GM21786 (cell line): ENCODE results near the gene CNIH3.

Source experiments
- ATAC-seq: cut with Tn5 transposase; IDR thresholded peaks from one replicate; pipeline ENCODE4 v1.9.1; 2021; ENCODE audit not compliant: unreplicated experiment

Gene CNIH3

DNA sequence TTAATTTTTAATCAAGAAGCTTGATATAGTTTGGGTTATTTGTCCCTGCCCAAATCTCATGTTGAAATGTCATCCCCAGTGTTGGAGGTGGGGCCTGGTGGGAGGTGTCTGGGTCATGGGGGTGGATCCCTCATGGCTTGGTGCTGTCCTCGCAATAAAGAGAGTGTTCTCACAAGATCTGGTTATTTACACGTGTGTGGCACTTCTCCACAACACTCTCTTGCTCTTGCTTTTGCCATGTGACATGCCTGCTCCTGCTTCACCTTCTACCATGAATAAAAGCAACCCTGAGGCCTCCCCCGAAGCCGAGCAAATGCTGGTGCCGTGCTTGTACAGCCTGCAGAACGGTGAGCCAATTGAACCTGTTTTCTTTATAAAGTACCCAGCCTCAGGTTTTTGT, 2.6 kb upstream of the CNIH3 start:
- no peak for ATAC-seq

DNA sequence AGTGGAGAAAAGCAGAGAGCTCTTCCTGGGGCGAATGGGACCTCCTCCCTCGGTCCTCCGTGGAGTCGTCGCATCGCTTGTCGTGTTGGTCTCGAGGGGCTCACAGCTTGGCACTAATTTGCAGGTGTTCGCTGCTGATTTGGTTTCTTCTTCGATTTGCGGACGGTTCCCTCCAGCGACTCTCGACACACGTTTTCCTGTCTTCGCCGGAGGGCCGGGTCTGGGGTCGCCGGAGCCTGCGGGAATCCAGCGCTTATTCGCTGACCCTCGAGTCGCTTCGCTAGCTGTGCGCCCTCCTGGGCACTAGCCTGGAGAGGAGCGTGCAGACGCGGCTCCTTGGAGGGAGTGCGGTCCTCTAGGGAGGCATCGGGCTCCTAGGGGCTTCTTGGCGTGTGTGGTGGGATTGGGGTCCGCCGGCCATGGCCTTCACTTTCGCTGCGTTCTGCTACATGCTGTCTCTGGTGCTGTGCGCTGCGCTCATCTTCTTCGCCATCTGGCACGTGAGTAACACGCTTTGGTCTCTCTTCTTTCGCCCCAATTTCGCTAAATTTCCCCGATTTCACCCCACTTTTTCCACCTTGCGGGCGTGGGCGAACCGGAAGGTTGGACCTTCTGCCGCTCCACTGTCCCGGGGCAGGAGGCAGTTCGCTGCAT, 766 bp downstream of the CNIH3 start:
- ATAC-seq, result no peak

DNA sequence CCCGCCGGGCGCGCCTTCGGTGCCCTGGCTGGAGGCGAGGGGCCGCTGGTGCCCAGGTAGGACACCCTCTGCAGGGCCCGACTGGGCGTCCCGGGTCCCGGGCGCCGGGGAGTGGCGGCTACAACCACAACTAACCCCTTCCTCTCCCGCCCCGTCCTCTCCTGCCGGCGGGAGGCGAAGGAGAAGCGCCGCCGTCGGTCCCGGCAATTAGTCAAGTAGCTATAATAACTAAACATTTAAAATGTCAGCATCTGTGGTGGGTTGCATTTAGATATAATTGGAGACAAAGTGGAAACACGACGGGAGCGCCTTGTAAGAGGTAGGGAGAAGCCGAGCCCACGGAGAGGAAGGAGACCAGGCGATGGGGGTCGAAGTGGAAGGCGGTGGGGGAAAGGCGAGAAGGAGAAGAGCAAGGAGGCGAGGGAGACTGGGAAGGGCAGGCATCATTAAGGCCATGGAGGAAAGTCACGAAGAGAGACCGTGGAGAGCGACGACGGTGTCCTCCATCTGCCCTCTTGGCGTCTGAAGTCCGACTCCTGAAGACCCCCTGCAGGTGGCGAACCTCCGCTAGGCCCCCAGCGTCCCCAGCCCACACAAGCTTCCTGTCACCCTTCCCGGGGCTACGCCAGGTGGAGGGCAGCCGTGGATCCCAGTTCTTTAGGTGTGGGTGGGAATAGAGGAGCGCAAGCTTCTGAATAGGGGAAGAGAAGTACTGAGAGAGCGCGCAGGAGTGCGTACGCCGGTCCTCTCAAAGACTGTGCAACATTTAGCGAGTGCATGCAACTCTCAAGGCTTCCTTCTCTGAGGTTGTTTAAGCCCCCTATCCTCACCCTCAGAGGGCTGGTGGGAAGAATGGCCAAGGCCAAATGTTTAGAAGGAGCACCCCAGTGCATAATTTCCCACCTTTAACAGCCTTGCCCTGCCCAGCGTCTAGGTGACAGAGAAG, 1.6 kb downstream of the CNIH3 start:
- no peak for ATAC-seq

DNA sequence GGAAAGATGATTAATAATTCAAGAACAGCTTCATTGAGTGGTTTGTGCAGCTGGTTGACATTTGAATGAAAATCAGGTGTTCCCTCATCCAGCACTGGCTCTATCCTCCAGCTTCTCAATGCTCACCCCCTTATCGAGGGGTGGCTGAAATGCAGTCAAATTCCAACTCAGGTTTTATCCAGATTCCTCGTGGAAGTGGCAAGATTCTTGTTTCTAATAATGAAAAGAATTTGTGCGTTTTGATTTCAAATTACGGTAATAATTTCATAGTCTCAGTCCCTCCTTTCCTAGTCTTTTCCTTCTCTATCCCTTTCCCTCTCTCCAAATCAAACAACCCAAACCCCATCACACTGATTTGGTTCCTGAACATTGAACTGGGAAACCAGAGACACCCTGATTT, 3.1 kb downstream of the CNIH3 start:
- no peak for ATAC-seq

DNA sequence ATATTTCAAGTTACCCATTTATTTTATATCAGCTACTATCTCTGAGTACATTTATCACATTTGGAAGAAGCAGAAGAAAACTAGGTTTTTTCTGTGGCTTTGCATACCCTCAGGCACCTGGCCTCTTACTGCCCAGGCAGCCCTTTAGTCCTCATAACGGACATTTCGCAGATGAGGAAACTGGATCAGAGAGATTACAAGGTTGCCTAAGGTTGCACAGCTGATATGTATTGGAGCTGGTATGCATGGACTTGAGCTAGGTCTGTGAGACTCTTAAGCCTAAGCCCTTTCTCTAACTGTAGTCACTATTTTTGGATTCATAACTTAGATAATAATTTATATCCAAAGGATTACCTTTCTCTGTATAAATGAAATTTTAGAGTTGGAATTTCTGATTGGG, 4.0 kb downstream of the CNIH3 start:
- no peak for ATAC-seq

DNA sequence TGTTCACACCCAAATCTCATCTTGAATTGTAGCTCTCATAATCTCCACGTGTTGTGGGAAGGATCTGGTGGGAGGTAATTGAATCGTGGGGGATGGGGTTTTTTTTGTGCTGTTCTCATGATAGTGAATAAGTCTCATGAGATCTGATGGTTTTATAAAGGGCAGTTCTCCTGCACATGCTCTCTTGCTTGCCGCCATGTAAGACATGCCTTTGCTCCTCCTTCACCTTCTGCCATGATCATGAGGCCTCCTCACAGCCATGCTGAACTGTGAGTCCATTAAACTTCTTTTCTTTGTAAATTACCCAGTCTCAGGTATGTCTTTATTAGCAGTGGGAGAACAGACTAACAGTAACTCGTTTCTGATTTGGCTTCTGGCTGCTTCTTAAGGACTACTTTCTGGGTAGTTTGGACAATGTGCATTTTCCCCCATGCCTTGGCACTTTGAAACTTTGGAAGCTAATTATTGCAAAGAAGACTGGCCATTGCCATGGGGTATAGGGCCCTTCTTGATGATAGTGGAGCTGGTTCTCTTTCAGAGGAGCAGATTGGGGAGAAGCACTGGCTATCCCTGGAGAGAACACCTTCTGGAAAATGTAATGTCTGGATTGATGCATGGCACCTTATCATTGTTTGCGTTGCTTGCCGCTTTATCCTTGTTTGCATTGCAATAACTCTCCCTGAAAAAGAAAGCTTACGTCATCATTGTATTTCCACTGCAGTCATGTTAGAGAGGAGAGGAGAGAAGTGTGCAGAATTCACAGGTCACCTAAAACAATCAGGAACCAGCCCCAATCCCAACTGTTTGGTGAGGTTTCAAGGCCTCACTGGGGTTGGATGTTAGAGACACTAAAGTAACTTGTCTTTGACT, 5.9 kb downstream of the CNIH3 start:
- ATAC-seq, result no peak

DNA sequence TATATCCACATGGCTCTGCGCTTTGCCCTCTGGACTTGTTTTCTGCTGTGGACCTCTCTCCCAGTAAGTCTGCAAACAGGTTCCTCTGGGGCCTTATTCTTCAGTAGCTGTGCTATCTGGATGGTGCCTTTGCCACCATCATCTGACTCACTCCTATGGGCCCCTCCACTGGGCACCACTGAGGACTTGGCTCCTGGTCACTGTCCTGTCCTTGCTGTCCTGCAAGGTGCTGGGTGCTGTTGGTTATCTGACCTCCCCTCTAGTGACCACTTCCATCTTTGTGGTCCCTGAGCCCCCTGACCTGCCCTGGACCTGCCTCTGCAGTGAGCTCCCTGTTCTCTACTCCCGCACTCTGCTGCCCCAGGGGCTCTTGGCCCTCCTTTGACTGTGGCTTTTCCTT, 6.7 kb downstream of the CNIH3 start:
- no peak for ATAC-seq

DNA sequence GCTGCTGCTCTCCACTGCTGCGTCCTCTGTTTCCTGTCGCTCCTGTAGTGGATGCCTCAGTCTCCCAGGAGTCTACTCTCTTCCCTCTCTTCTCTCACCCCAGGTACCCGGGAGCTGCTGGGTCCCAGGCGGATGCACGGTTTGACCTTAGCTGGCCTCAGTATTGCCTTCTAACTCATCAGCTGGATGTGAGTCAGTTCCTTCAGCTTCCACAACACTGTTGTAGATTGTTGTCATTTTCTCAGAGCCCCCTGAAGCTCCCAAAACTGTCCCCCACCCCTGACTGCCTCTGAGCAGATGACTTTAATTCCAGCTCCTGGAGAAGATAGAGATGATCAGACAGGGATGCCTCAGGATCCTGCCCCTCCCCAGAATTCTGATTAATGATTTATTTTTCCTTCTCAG, 7.2 kb downstream of the CNIH3 start:
- no peak for ATAC-seq

DNA sequence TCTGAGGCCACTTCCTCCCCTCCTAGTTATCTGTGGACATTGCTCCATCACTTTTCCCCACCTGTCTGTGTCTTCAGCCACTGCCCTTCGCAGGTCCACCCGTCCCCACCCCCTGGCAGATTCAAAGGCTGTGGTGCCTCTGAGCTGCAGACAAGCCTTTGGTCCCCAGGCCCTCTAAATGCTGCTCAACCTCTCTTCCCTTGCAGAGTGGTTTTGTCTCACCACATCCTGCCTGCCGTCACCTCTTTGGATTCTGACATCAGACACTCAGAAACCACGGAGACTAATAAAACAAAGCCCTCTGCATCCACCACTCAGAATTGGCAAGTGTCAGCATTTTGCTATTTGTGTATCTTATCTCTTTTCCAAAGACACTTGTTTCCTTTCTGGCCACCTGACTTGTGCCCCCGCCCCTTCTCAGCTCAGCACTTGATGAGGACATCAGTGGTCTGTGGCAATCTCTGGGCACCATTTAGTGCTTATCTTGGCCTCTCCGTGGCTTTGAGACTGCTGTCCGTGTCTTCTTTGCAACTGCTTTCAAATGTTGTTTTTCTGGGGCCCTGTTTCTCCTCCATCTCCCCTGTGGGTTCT, 7.7 kb downstream of the CNIH3 start:
- peak; percentile 93 for ATAC-seq

DNA sequence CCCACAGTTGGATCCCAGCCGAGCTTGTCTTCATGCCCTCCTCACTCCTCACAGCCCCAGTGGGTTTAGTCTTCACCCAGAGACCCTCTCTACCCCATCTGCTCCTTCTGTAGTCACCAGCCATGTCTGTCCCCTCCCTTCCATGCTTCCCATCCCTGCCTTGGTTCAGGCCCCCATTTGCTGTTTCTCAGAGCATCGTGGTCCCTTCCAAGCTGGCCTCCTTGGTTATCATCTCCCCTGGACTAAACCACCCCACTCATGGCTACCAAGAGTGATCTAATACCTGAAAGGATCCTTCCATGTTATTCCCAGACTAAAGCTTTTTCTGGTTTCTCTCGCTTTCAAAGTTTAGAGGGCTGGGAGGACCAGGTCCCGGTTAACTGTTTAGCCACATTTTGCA, 8.3 kb downstream of the CNIH3 start:
- ATAC-seq, result no peak

DNA sequence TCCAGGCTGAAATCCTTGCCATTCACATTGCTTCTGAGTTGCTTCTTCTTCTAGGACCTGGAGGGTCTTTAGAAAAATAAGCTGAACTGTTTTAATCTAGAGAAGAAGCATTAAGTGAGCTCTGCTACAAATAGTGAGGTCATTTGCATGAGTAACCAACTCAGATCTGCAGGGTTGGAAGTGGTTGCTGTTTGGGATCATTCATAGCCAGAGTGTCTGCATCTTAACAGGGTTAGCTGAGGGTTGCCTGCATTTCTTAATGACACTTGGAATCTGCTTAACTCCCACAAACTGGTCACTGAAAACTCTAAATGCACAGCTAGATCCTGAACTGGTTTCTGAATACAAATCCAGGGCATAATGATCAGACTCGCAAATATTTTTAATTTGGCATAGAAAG, 9.9 kb downstream of the CNIH3 start:
- no peak for ATAC-seq

DNA sequence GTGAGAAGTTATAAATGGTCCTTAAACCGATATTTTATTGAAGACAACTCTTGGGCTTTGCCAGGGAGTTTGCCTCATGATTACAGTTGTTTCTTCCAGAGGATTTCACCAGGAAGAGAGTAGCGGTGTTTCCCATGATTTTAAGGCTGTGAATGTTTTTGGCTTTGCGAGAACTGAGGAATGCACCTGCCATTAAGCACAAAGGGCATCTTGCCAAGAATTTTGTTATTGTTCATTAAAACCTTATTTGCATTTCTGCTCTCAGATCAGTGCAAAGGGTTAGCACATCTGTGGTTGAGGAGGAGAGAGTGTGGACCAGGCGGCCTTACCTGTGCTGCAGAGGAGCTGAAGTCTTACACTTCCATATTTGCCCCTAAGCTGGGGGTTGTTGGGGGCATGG, 13.8 kb downstream of the CNIH3 start:
- no peak for ATAC-seq

DNA sequence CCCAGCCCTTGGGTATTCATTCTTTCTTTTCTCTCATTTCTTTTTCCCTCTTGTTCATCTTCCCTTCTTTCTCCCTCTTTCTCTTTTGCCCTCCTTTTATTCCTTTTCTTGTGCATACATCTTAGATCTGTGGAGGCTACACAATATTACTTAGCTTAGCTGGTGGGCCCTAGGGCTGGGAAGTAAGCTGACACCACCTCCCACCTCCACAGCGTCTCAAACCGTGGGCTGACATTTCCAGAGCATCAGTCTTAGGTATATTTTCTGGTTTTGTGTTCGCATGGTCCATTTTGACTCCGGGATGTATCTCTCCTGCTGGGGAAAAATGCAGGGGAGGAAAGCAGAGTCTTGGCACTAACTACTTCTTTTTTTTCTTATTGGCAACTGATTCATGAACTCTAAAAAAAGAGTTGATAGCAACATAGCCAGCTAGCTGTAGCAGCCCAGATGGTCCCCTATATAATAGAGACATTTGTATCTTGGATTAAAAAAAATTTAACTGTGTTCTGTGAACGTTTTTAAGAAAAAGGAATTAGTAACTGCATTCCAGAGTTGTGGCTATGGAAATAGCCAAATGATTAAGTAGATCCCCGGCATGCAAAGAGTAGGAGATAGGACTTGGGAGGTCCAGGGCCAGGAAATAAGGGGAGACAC, 15.5 kb downstream of the CNIH3 start:
- ATAC-seq, result no peak

DNA sequence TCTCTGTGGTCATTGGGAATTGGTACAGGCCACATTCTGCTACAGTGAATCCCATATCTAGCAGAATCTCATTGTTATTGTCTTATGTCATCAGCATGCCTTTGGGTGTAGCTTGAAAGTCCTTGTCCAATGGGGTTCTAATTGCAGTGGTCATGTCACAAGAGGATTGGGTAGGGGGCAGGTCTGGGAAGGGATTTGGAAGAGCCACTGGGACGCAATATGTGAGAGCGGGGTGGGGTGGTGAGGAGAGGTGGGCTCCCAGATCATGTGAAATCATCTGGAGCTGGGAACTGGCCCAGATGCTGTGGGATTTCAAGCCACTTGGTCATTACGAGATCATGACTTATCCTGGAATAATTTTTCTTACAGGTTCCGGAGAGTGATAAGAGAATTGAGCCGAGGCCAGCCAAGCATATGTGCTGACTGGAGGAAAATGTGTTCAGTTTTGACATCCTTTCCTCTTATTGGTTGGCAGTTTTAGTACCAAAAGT, 16.3 kb downstream of the CNIH3 start:
- ATAC-seq, result no peak

DNA sequence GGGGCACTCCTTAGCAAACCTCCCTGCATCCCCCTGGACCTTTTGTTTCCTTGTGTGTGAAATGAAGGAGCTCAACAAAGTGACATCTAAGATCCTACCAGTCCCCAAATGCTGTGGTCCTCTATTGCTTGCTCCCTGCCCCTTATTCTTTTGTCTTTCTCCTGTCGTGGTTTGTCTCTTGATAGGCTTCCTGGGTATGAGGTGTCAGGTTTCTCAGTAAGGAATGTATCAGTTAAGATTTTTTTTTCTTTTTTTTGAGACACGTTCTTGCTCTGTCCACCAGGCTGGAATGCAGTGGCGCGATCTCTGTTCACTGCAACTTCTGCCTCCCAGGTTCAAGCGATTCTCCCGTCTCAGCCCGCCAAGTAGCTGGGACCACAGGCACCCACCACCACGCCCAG, 16.8 kb downstream of the CNIH3 start:
- no peak for ATAC-seq

DNA sequence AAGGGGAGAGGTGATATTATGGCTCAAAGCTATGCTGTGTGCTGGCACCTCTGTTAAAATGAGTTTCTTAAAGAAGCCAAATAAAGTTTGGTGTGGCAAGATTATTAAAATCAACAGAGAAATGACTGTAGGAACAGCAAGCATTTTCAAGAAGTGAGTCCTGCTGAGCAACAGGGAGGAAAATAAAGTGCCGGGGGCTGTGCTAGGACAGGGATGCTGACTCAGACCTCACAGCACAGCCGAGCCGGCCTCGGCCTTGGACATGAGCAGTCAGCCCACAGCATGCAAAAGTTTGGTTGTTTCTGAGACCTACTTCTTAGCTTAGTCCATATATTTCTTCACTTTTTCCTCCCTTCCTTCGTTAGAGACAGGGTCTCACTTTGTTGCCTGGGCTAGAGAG, 19.2 kb downstream of the CNIH3 start:
- no peak for ATAC-seq

DNA sequence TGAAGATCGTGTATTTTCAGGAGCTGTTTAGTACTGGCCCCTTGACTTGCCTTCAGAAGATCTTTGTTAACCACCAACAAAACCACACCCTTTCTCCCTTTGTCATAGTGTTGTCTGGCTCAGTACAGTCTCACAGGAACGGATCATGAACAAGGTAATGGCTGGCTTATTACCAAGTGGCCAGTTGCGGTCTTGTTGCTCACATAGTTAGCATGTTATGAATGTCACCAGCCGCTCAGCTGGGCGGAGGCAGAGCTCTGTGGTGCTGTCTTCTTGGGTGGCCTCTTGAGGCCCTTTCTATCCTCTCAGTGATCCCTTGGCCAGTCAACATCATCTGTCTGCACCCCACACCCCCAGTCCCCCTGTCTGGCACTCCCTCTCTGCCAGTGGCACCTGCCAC, 21.4 kb downstream of the CNIH3 start:
- ATAC-seq, result no peak

DNA sequence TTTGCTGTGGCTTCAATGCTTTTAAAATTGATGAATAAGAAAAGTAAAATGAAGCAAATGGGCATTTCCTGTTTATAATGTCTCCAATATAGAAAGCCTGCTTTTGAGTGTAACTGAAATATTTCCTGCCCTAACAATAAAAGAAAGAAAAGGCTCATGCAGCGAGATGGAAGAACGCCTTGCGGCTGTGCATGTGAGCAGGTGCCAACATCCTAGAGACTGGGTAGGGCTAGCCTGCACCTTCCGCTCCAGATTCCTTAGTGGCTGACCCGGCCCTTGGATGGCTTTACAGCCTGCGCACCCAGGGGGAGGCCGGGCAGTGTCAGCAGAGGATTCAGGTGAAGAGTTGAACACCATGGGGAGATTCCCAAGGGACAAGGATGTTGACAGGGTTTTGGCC, 21.8 kb downstream of the CNIH3 start:
- ATAC-seq, result no peak

DNA sequence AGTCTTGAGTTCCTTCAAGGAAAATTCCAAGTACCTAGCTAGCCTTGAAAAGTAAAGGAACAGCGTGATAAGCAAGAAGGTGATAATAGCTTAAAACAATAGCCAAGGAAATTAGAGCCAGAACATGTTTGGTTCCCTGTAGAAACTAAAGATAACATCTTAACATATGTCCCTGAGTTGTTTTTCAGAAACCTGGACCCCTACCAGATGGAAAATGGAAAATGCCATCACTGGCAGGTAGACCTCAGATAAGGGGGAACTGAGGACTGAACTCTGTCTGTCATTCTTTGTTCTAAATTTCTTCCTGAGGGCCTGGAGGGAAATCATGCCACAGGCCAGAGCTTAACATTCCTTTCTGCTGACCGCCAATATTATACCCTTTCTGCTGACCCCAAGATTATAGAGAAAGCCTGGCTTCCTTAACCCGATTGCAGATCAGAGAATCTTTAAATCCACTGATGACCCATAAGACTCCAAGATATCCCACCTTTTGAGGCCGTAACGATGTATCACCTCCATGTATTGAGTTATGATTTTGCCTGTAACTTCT, 23.4 kb downstream of the CNIH3 start:
- no peak for ATAC-seq

DNA sequence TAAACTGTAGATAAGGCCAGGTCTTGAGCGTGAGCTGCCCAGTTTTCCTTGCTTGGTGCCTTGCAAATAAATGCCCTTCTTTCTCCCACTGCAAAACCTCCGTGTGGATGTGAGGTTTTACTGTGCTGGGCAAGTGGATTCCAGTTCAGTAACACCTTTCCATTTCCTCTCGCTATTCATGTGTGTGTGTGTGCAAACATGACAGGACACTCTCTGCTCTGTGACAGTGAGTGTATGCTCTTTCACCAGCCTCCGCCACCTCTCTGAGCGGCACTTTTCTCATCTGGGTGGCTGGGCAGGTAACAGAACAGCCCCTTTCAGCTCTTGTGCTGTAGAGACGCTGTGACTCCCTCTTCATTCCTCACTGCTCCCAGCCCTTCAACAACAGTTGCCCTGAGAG, 23.9 kb downstream of the CNIH3 start:
- no peak for ATAC-seq
